DMS79 treated with DMSO at 0.1 percent for 48 hours (cell line): Measurements from ENCODE around the gene ARHGAP45.
A peak's percentile ranks its signal among the peaks of the same experiment; 100 is the strongest.
"Not testable (repeated sequence)": the region's sequence is repeated elsewhere in the genome, so short reads cannot be mapped to it uniquely, and the experiment has no call there.

Experiments
- DNase-seq: peaks from one replicate; lab custom pipeline; 2025; lab: John Stamatoyannopoulos, UW

ARHGAP45 gene

GRCh38 chr19:1105008-1105872 lies 38.3 kb downstream of the ARHGAP45 start:
- peak; percentile 31 for DNase-seq

- no peak for DNase-seq
These were observed 39.2 kb downstream of the ARHGAP45 start for GRCh38 chr19:1105873-1106840.

- DNase-seq, result no peak
These were observed 40.1 kb downstream of the ARHGAP45 start for GRCh38 chr19:1106841-1107660.

GRCh38 chr19:1107661-1108261 lies 40.8 kb downstream of the ARHGAP45 start:
- DNase-seq, result no peak

GRCh38 chr19:1108291-1109031 lies 41.5 kb downstream of the ARHGAP45 start:
- no peak for DNase-seq

- DNase-seq, result no peak
These were observed 42.1 kb downstream of the ARHGAP45 start for GRCh38 chr19:1109032-1109551.

- DNase-seq, result no peak
These were observed 43.0 kb downstream of the ARHGAP45 start for GRCh38 chr19:1109697-1110671.

DNA sequence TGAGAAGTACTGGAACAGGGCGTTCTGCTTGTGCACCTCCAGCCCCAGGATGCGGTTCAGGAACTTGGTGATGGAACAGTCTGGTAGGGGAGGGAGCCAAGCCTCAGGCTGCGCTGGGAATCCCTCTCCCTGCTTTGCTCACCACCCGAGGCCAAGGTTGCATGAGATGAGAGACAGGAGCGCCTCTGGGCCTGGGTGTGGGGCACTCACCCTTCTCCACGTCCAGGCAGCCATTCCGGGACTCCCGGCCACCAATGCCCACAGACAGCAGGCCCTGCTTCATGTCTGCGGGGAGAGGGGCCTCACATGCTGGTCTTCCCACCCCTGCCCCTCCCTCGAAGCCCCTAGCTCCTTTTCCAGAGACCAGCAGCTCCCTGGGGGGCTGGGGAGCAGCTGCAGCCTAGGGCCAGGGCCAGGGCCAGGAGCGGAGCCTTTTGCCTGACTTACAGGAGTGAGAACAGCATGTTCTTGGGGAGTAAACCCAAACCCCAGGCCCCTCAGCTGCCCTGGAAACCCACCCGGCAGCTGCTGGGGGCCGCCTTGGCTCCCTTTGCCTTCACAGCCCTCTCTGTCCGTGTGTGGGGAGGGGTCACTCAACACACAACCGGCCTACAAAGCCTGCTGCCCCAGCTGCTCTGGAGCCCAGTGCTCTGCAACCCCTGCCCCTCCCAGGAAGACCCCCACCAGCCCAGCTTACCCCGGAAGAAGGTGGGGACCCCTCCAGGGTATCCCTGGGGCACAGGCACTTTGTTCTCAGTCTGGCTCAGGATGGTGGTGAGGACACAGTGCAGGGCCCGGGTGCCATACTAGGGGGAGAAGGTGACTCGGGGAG lies 44.1 kb downstream of the ARHGAP45 start:
- DNase-seq, result no peak

- DNase-seq, result no peak
These were observed 44.8 kb downstream of the ARHGAP45 start for GRCh38 chr19:1111641-1112267.

- no peak for DNase-seq
These were observed 45.5 kb downstream of the ARHGAP45 start for GRCh38 chr19:1112268-1113029.

GRCh38 chr19:1113030-1113985 lies 46.3 kb downstream of the ARHGAP45 start:
- DNase-seq, result no peak

DNA sequence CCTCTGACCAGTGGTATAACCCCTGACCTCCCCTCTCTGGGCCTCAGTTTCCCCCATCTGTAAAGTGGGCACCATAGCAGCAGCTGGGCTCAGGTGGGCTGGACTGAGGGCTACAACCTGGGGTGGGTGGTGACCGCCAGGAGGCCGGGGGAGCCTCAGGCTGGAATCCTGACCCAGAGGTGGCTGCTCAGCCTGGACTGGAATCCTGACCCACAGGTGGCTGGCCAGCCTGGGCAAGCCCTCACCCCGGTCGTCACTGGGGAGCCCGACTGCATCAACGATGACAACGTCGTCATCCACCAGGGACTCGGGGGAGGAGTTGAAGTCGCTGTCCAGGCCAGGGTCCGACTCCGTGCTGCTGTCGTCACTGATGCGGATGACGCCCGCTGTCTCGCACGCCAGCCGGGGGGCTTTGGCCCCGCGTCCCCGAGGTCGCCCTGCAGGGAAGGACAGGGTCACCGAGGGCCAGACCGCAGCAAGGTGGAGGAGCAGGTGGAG lies 47.1 kb downstream of the ARHGAP45 start:
- DNase-seq, result no peak

DNA sequence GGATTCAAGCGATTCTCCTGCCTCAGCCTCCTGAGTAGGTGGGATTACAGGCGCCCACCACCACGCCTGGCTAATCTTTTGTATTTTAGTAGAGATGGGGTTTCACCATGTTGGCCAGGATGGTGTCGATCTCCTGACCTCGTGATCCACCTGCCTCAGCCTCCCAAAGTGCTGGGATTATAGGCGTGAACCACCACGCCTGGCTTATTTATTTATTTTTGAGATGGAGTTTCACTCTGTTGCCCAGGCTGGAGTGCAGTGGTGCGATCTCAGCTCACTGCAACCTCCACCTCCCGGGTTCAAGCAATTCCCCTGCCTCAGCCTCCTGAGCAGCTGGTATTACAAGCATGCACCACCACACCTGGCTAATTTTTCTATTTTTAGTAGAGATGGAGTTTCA lies 47.8 kb downstream of the ARHGAP45 start:
- not testable (repeated sequence) for DNase-seq

- DNase-seq, result no peak
These were observed 48.9 kb downstream of the ARHGAP45 start for GRCh38 chr19:1115646-1116420.
